Erythroblast (primary cell): ENCODE data around the gene SLC15A3.

Experiments used
- GATA1 ChIP-seq: IDR thresholded peaks from 2 replicates; pipeline ENCODE4 v1.6.1; 2011; ENCODE audit warnings: low read depth, mild to moderate bottlenecking, control low read depth, low read length, moderate library complexity
- POLR2A ChIP-seq: IDR thresholded peaks from 2 replicates; pipeline ENCODE4 v1.6.1; 2011; ENCODE audit warnings: mild to moderate bottlenecking, low read length

GRCh38 chr11:60981515-60981914, 29.5 kb upstream of the SLC15A3 start:
- TF ChIP-seq POLR2A = no peak
- no peak for TF ChIP-seq GATA1
